ENCODE results near the gene CD68. TPM values are rescaled to one million over a fixed set of nuclear protein-coding genes. Genes with fewer than 3 reads are reported as not detected.
A peak's percentile ranks its signal among the peaks of the same experiment; 100 is the strongest.

Gene CD68
- total RNA-seq, 2 experiments from 2014 or later: 11.6 to 12.6 TPM

DNA sequence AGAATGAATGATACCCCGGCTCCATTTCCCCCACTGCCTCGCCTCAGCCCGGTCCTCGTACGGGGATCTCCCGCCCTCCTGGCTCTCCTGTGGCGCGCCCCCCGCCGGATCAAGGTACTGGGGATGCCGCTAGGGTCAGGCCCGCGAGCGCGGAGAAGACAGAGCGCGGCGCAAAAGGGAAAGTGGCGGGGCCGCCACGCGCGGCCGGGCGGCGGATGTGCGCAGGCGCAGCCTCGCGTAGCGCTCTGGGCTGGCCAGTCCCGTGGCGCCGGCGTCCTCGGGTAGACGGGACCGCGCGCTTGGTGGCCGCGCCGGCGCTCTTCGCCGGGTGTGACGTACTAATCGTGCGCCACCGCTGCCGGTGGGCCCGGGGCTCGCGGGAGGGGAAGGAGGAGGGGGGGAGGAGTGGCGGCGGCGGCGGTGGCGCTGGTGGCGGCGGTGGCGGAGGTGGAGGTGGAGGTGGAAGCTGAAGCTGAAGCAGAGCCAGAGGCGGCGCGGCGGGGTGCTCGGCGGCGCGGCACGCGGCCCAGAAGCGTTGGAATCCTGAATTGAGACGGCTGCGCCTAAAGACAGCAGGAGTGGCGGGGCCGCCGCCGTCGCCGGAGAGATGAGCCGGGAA, 17.7 kb upstream of the CD68 start, which contains the start of gene SENP3:
Gene SENP3 (plus strand): TSS at position 331 of the 619 bp plus-strand sequence. CDS start 1,158 bp downstream, outside the sequence.
- H3K27ac Mint-ChIP-seq: peak within 1 kb of the TSS; percentile 86
- CTCF ChIA-PET: interaction anchor here (0.6 to 7.5 kb wide), 32 partner anchors 9 to 239 kb away, joined by 3 to 96 read pairs (median 7); partner anchors contain the start of genes ACAP1, CD68, MPDU1 and NEURL4
- no peaks in the 10 kb centered on the region for H3K9me3 Mint-ChIP-seq
- H3K4me1 Mint-ChIP-seq (ENCODE audit: low read depth): peaks cover 54% of the 10 kb centered on the region
- intact Hi-C loops (cut with micrococcal nuclease): loop anchor here (1.0 kb wide), 12 partner anchors 11 to 309 kb away; partner anchors contain the start of genes ELP5, FXR2, MPDU1 and PLSCR3
- H3K27me3 Mint-ChIP-seq (ENCODE audit: low read depth): no peaks in the 10 kb centered on the region
- peak; percentile 91 for DNase-seq
- H3K36me3 Mint-ChIP-seq (ENCODE audit: low read depth): peaks cover 19% of the 10 kb centered on the region
- H3K4me3 Mint-ChIP-seq: peak within 1 kb of the TSS; percentile 87

DNA sequence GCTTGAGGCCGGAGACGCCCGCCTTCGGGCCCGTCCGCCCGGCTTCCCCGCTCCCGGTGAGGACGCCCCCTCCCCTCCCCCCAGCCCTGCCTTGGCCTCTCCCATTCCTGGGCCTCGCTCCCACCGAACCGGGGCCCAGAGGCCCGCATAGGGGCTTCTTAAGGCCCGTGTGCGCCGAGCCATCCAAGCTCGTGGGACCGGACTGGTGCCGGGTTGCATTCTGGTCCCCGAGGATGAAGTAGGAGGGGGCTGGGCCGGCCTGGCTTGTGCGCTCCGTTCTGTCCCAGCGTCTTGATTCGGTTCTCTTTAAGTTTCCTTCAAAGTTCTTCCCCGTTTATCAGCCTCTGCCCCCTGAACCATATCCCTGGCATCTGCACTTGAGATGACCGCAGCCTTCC, 17.2 kb upstream of the CD68 start:
- Mint-ChIP-seq H3K4me3 (peak overlapping the region; percentile 87), H3K27ac (peak overlapping the region; percentile 86), H3K27me3 (ENCODE audit: low read depth) (no peaks in the 10 kb centered on the region), H3K36me3 (ENCODE audit: low read depth) (peaks cover 23% of the 10 kb centered on the region), H3K9me3 (no peaks in the 10 kb centered on the region), H3K4me1 (ENCODE audit: low read depth) (peaks cover 54% of the 10 kb centered on the region)
- CTCF ChIA-PET: interaction anchor here (2.4 to 7.5 kb wide), 3 partner anchors 9 to 48 kb away, joined by 13 to 96 read pairs (median 26); partner anchors contain the start of gene MPDU1
- DNase-seq: no peak
- intact Hi-C loops (cut with micrococcal nuclease): no loop called here

DNA sequence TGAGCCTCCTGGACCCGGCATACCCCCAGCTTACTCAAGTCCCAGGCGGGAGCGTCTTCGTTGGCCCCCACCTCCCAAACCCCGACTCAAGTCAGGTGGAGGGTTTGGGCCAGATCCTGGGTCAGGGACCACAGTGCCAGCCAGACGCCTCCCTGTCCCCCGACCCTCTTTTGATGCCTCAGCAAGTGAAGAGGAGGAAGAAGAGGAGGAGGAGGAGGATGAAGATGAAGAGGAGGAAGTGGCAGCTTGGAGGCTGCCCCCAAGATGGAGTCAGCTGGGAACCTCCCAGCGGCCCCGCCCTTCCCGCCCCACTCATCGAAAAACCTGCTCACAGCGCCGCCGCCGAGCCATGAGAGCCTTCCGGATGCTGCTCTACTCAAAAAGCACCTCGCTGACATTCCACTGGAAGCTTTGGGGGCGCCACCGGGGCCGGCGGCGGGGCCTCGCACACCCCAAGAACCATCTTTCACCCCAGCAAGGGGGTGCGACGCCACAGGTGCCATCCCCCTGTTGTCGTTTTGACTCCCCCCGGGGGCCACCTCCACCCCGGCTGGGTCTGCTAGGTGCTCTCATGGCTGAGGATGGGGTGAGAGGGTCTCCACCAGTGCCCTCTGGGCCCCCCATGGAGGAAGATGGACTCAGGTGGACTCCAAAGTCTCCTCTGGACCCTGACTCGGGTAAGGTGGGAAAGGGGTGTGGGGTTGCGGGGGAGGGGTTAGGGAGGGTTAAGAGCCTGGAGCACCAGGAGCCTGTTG, 16.1 kb upstream of the CD68 start:
- Mint-ChIP-seq H3K4me3 (peak overlapping the region; percentile 87), H3K27me3 (ENCODE audit: low read depth) (no peaks in the 10 kb centered on the region), H3K9me3 (no peaks in the 10 kb centered on the region), H3K36me3 (ENCODE audit: low read depth) (peaks cover 29% of the 10 kb centered on the region), H3K4me1 (ENCODE audit: low read depth) (peaks cover 53% of the 10 kb centered on the region), H3K27ac (no peak overlapping the region)
- intact Hi-C loops (cut with micrococcal nuclease): no loop called here
- no peak for DNase-seq
- CTCF ChIA-PET: no interaction called here

DNA sequence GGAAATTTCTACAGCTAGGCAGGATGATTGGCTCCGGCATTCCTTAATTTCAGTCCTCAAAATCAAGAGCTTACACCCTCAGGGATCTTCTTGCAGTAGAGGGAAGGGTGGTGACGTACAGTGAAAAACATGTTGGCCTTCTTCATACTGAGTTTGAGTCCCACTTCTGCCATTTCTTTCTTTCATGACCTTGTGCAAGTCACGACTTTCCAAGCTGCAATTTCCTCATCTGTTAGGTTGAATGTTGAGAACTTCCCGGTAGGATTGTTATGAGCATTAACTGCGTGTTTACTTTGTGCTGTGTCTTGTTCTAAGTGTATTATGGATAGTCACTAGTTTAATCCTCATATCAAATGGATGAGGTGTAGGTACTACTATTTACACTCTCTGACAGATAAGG, 9.9 kb upstream of the CD68 start:
- Mint-ChIP-seq H3K4me3 (no peak overlapping the region), H3K36me3 (ENCODE audit: low read depth) (peaks cover 53% of the 10 kb centered on the region), H3K4me1 (ENCODE audit: low read depth) (peaks cover 32% of the 10 kb centered on the region), H3K9me3 (no peaks in the 10 kb centered on the region), H3K27ac (no peak overlapping the region), H3K27me3 (ENCODE audit: low read depth) (no peaks in the 10 kb centered on the region)
- intact Hi-C loops (cut with micrococcal nuclease): no loop called here
- CTCF ChIA-PET: interaction anchor here (3.5 kb wide), 1 partner anchor 8 kb away, joined by 26 read pairs; the partner anchor contains the start of gene SENP3
- no peak for DNase-seq

DNA sequence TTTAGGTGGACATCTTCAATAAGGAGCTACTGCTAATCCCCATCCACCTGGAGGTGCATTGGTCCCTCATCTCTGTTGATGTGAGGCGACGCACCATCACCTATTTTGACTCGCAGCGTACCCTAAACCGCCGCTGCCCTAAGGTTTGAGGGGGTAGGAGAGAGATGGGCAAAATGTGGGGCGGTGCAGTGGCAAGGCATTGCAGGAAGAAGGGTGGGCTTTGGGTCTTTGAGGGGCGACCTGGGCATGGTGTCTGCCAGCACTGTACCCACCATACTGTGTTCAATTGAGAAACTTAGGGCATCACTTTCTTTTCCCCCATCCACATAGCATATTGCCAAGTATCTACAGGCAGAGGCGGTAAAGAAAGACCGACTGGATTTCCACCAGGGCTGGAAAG, 9.1 kb upstream of the CD68 start:
- CTCF ChIA-PET: interaction anchor here (0.7 to 3.5 kb wide), 3 partner anchors 9 to 118 kb away, joined by 3 to 26 read pairs (median 5); partner anchors contain the start of genes SENP3 and WRAP53
- no peak overlapping the region for H3K27ac Mint-ChIP-seq
- no peak for DNase-seq
- intact Hi-C loops (cut with micrococcal nuclease): loop anchor here (10.0 kb wide), 1 partner anchor 526 kb away; the partner anchor contains the start of gene SLC16A11
- no peak overlapping the region for H3K4me3 Mint-ChIP-seq
- no peaks in the 10 kb centered on the region for H3K9me3 Mint-ChIP-seq
- peaks cover 36% of the 10 kb centered on the region for H3K4me1 Mint-ChIP-seq (ENCODE audit: low read depth)
- peaks cover 55% of the 10 kb centered on the region for H3K36me3 Mint-ChIP-seq (ENCODE audit: low read depth)
- no peaks in the 10 kb centered on the region for H3K27me3 Mint-ChIP-seq (ENCODE audit: low read depth)

DNA sequence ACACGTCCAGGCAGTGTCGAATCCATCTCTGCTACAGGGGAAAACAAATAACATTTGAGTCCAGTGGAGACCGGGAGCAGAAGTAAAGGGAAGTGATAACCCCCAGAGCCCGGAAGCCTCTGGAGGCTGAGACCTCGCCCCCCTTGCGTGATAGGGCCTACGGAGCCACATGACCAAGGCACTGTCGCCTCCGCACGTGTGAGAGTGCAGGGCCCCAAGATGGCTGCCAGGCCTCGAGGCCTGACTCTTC, 7.2 kb upstream of the CD68 start:
- Mint-ChIP-seq H3K4me1 (ENCODE audit: low read depth) (peaks cover 53% of the 10 kb centered on the region), H3K27ac (peak overlapping the region; percentile 99), H3K9me3 (no peaks in the 10 kb centered on the region), H3K4me3 (peak overlapping the region; percentile 85), H3K27me3 (ENCODE audit: low read depth) (no peaks in the 10 kb centered on the region), H3K36me3 (ENCODE audit: low read depth) (peaks cover 67% of the 10 kb centered on the region)
- CTCF ChIA-PET: interaction anchor here (1.1 to 3.5 kb wide), 2 partner anchors 11 to 119 kb away, joined by 3 to 26 read pairs; partner anchors contain the start of gene SENP3
- intact Hi-C loops (cut with micrococcal nuclease): loop anchor here (1.0 to 10.0 kb wide), 15 partner anchors 11 to 527 kb away; partner anchors contain the start of genes EIF5A, ELP5, MPDU1 and NEURL4
- no peak for DNase-seq

DNA sequence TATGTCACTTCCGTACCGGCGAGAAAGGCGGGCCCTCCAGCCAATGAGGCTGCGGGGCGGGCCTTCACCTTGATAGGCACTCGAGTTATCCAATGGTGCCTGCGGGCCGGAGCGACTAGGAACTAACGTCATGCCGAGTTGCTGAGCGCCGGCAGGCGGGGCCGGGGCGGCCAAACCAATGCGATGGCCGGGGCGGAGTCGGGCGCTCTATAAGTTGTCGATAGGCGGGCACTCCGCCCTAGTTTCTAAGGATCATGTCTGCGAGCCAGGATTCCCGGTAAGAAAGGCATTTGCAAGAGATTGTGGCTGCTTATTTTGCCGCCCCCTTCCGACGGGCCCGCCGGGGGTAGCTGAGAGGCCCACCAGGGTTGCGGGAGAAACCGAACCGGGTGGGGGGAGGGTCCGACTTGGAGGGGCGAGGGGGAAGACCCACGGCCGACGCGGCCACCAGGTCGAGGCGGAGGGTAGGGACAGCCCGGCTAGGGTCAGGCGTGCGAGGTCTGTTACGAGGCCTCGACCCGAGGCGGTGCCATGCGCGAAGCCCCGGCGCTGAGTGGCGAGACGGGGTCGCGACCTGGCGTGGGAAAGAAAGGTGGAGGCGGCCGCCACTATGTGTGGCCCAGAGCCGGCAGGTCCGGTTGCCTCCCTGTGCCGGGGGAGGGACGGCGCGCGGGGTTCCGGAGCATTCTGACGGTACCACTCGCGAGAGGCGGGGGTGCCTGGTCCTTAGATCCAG, 6.7 kb upstream of the CD68 start:
- Mint-ChIP-seq H3K4me3 (peak overlapping the region; percentile 85), H3K27me3 (ENCODE audit: low read depth) (no peaks in the 10 kb centered on the region), H3K4me1 (ENCODE audit: low read depth) (peaks cover 55% of the 10 kb centered on the region), H3K9me3 (no peaks in the 10 kb centered on the region), H3K36me3 (ENCODE audit: low read depth) (peaks cover 67% of the 10 kb centered on the region), H3K27ac (peak overlapping the region; percentile 99)
- DNase-seq: peak; percentile 100
- CTCF ChIA-PET: interaction anchor here (1.1 to 3.5 kb wide), 2 partner anchors 12 to 120 kb away, joined by 3 to 26 read pairs; partner anchors contain the start of gene SENP3
- intact Hi-C loops (cut with micrococcal nuclease): loop anchor here (1.0 to 10.0 kb wide), 15 partner anchors 11 to 528 kb away; partner anchors contain the start of genes EIF5A, ELP5, MPDU1 and NEURL4

DNA sequence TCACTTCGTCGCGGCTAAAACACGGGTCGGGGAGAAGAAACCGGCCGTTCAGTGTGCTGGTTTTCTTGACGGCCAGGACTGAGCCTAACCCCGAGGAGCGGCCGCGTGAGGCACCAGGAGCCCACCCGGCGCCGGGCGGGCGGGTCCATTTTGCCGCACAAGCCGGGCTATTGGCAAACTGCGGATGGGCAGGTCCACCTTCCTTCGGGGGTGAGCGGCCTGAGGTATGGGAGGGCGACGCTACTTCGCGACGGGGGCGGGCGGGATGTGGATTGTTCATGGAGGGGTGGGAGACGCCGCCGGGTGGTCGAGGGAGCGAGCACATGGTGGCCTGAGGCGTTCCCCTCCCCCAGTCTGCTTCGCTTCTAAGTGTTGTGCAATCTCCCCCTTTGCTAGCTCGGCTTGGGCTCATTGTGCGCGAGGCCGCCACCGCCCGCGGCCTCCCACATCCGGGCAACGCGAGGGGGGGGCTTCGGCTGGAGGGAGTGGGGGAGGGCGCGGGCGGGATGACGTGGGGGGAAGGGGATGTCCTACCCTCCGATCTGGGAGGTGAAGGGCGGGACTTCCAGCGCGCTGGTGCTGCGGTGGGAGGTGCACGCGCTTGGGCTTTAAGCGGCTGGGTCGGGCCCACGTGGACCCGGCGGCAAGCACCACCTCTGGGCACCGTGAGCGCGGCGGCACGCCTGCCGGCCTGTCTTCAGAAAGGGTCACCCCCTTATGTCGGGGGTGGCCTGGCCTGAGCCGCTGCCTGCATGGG, 5.9 kb upstream of the CD68 start:
- DNase-seq: peak; percentile 94
- no peaks in the 10 kb centered on the region for H3K9me3 Mint-ChIP-seq
- peaks cover 61% of the 10 kb centered on the region for H3K4me1 Mint-ChIP-seq (ENCODE audit: low read depth)
- peak overlapping the region; percentile 99 for H3K27ac Mint-ChIP-seq
- intact Hi-C loops (cut with micrococcal nuclease): loop anchor here (2.0 to 10.0 kb wide), 3 partner anchors 269 to 529 kb away; partner anchors contain the start of genes ELP5 and SLC16A11
- CTCF ChIA-PET: interaction anchor here (0.9 kb wide), 1 partner anchor 13 kb away, joined by 3 read pairs; no protein-coding TSS in a partner anchor
- H3K4me3 Mint-ChIP-seq: peak overlapping the region; percentile 85
- H3K36me3 Mint-ChIP-seq (ENCODE audit: low read depth): peaks cover 74% of the 10 kb centered on the region
- no peaks in the 10 kb centered on the region for H3K27me3 Mint-ChIP-seq (ENCODE audit: low read depth)

DNA sequence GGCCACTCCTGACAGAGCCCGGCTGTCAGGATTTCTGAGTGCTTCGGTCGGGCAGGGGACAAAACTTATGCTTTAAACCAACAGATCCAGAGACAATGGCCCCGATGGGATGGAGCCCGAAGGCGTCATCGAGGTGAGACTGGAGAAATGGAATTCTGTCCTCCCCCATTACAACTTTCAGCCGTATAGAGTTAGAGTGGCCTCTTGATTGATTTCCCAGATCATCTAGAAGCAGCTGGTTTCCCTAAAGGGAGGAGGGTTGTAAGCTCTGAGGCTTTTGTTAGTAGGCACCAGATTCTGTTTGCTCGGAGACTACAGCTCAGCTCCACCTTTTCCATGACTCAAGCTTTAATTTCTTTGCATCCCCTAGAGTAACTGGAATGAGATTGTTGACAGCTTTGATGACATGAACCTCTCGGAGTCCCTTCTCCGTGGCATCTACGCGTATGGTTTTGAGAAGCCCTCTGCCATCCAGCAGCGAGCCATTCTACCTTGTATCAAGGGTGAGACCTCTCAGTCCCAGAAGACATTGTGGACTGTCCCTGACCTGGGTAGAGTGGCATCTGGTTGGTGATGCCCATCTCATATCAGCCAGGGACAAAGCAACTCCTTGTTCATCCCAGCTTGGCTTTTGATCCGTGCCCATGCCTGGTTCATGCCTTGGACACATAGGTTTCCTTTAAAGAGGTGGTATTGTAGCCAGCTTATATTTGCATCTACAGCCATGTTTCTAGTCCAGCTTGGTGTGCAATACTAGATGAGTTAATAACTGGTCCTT, 5.1 kb upstream of the CD68 start:
- Mint-ChIP-seq H3K4me1 (ENCODE audit: low read depth) (peaks cover 67% of the 10 kb centered on the region), H3K27me3 (ENCODE audit: low read depth) (no peaks in the 10 kb centered on the region), H3K9me3 (no peaks in the 10 kb centered on the region), H3K4me3 (peak overlapping the region; percentile 85), H3K36me3 (ENCODE audit: low read depth) (peaks cover 70% of the 10 kb centered on the region), H3K27ac (peak overlapping the region; percentile 63)
- no peak for DNase-seq
- CTCF ChIA-PET: interaction anchor here (0.8 to 2.3 kb wide), 3 partner anchors 13 to 113 kb away, joined by 3 to 8 read pairs (median 3); partner anchors contain the start of genes SOX15 and TP53
- intact Hi-C loops (cut with micrococcal nuclease): loop anchor here (10.0 kb wide), 1 partner anchor 530 kb away; the partner anchor contains the start of gene SLC16A11

DNA sequence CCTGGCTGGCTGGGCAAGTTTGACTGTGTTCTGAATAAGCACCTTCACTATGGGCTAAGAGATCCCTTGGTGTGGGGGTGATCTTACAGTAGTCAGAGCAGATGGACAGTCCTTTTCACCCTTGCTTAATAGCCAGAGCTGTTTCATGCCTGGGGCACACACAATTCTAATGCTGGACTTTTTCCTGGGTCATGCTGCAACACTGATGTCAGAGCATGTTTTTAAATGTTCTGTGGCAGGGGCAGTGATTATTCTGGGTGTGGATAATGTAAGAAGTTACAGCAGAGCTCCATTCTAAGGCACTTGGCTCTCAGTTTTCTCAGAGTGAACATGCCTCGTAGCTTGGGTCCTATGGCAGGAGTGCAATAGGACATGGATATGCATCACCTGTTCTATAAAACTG, 4.0 kb upstream of the CD68 start:
- H3K27ac Mint-ChIP-seq: peak overlapping the region; percentile 63
- H3K27me3 Mint-ChIP-seq (ENCODE audit: low read depth): no peaks in the 10 kb centered on the region
- H3K9me3 Mint-ChIP-seq: no peaks in the 10 kb centered on the region
- peak overlapping the region; percentile 85 for H3K4me3 Mint-ChIP-seq
- intact Hi-C loops (cut with micrococcal nuclease): loop anchor here (10.0 kb wide), 1 partner anchor 531 kb away; the partner anchor contains the start of gene SLC16A11
- DNase-seq: no peak
- H3K4me1 Mint-ChIP-seq (ENCODE audit: low read depth): peaks cover 73% of the 10 kb centered on the region
- peaks cover 67% of the 10 kb centered on the region for H3K36me3 Mint-ChIP-seq (ENCODE audit: low read depth)
- CTCF ChIA-PET: interaction anchor here (0.5 to 2.3 kb wide), 6 partner anchors 14 to 530 kb away, joined by 3 to 8 read pairs (median 3); partner anchors contain the start of genes SOX15 and TP53
